Pancreas (tissue), 10 donors: ENCODE results near the gene TSC22D3. TPM values are rescaled to one million over a fixed set of nuclear protein-coding genes. Genes with fewer than 3 reads are reported as not detected.
A peak's percentile ranks its signal among the peaks of the same experiment; 100 is the strongest.
"Not testable (repeated sequence)": the region's sequence is repeated elsewhere in the genome, so short reads cannot be mapped to it uniquely, and the experiment has no call there.

Source experiments
- ATAC-seq, 4 donors: fragments of 200-7000 bp; cut with Tn5 transposase; one replicate each; pipeline versions ENCODE4 v1.8.0 to v1.9.1; 2020; ENCODE audit warnings: mild to moderate bottlenecking in 4 of 4, moderate library complexity in 4 of 4
- DNase-seq, 6 donors: peaks; one replicate each; pipeline ENCODE4 v3.0.0-alpha.2; 2020
- FAIRE-seq: peaks from 2 replicates; lab custom pipeline; 2012; peaks lifted over from hg19 to GRCh38; lab: Jason Lieb, UNC
- H3K27ac ChIP-seq, 4 donors: fragments of 200-600 bp; sonication (generic); 1 replicate in 3 of 4; 2 replicates in 1 of 4; pipeline versions ENCODE4 v1.5.0 to v1.8.0; 2020
- H3K27me3 ChIP-seq, 4 donors: fragments of 200-600 bp; one replicate each; pipeline ENCODE4 v1.8.0; 2021
- H3K36me3 ChIP-seq, 3 donors: fragments of 200-600 bp; sonication (generic) in 1 of 3; one replicate each; pipeline versions ENCODE4 v1.5.0 to v1.8.0; 2020 to 2021
- H3K4me1 ChIP-seq, 3 donors: fragments of 200-600 bp; one replicate each; pipeline ENCODE4 v1.8.0; 2021
- H3K4me3 ChIP-seq, 4 donors: fragments of 200-600 bp; sonication (generic) in 2 of 4; one replicate each; pipeline versions ENCODE4 v1.5.0 to v1.8.0; 2020 to 2021
- H3K9me3 ChIP-seq, 4 donors: fragments of 200-600 bp; one replicate each; pipeline ENCODE4 v1.8.0; 2021
- WGBS, 2 donors: extraction: QIAGEN DNeasy Blood & Tissue Kit; methylation state at CpG; one replicate each; pipeline ENCODE4 v1.1.7; 2013; 5-methylcytosine and 5-hydroxymethylcytosine counted together
- intact Hi-C, 3 donors: fragments of 100-400 bp; cut with DNase I; formaldehyde crosslinking; loops; one replicate each; pipeline versions ENCODE4 v1.11.1 to v1.14.2; 2022
- polyA plus RNA-seq, 2 donors: library from polyadenylated mRNA; stranded (reverse); fragments of 200-250 nt; gene quantifications; one replicate each; pipeline ENCODE4 v1.2.3, GENCODE V29; 2013
- total RNA-seq, 6 donors: library from RNA; stranded (reverse); fragmentation: NEBNext Ultra II Directional in 4 of 6; extraction: Animal tissue kit (Norgen Biotek cat#: 25700) in 4 of 6; gene quantifications; one replicate each; pipeline versions ENCODE4 v1.2.1 to v1.2.4, GENCODE V29; 2021 to 2023
- TF ChIP-seq, protein P1 (sequence below), 4 donors: fragments of 200-600 bp; sonication (generic) in 3 of 4; IDR thresholded peaks; one replicate each; pipeline versions ENCODE4 v1.5.0 to v1.8.0; 2021; ENCODE audit warnings: antibody characterized with exemption in 4 of 4
- donor health status: healthy with polysubstance abuse.
- donor health status: DM: no; HTN: no; CAD: no; lungs with moderate emphysema.
- donor health status: DM: no; HTN: no; CAD: no.
- donor health status: control.
- donor health status: control.
- donor health status: Bipolar disorder and iron deficiency.
- donor health status: DM: yes; HTN: yes; CAD: no.
- donor health status: DM: no; HTN: no; CAD: no.
- donor health status: DM: no; HTN: no; CAD: no.
- donor health status: DM: yes; HTN: yes; CAD: no.

Gene TSC22D3
- total and polyA plus RNA-seq, 8 donors = 12.8 to 86.6 (median 47.3) TPM

- WGBS, 2 donors = 53 to 61% methylated on average over 9 of the region's 9 CpGs
- no peak for DNase-seq
- TF ChIP-seq, protein P1, sequence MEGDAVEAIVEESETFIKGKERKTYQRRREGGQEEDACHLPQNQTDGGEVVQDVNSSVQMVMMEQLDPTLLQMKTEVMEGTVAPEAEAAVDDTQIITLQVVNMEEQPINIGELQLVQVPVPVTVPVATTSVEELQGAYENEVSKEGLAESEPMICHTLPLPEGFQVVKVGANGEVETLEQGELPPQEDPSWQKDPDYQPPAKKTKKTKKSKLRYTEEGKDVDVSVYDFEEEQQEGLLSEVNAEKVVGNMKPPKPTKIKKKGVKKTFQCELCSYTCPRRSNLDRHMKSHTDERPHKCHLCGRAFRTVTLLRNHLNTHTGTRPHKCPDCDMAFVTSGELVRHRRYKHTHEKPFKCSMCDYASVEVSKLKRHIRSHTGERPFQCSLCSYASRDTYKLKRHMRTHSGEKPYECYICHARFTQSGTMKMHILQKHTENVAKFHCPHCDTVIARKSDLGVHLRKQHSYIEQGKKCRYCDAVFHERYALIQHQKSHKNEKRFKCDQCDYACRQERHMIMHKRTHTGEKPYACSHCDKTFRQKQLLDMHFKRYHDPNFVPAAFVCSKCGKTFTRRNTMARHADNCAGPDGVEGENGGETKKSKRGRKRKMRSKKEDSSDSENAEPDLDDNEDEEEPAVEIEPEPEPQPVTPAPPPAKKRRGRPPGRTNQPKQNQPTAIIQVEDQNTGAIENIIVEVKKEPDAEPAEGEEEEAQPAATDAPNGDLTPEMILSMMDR (IDR thresholded peaks at IDR 0.05) = no peak
- H3K4me1 ChIP-seq = peaks cover 0 to 3% (median 0%) of the 10 kb centered on the region in 3 donors
- no peaks in the 10 kb centered on the region for H3K27me3 ChIP-seq
- intact Hi-C loops = loop anchor here in 1 of 3 donors (10.0 kb wide), 1 partner anchor 100 kb away; the partner anchor contains the start of genes NCBP2L and TSC22D3
- H3K36me3 ChIP-seq = no peaks in the 10 kb centered on the region
- no peaks in the 10 kb centered on the region for H3K9me3 ChIP-seq
- H3K4me3 ChIP-seq = no peak overlapping the region
- no peak for FAIRE-seq
- H3K27ac ChIP-seq = peak overlapping the region; percentile 8 to 58 (median 36)
- ATAC-seq = peak in 1 of 4 donors; percentile 1
These were observed 100.9 kb downstream of the TSC22D3 start for GRCh38 chrX:107674480-107675364.

GRCh38 chrX:107673933-107674479 is 101.6 kb downstream of the TSC22D3 start:
- H3K4me1 ChIP-seq = peaks cover 0 to 3% (median 0%) of the 10 kb centered on the region in 3 donors
- TF ChIP-seq, protein P1 (IDR thresholded peaks at IDR 0.05) = no peak
- ATAC-seq (peak in 3 of 4 donors; percentile 3 to 45 (median 21)), FAIRE-seq (no peak), DNase-seq (peak in 3 of 6 donors; percentile 29 to 62 (median 30))
- H3K9me3 ChIP-seq = no peaks in the 10 kb centered on the region
- no peaks in the 10 kb centered on the region for H3K36me3 ChIP-seq
- 64 to 75% methylated on average over 7 of the region's 7 CpGs for WGBS, 2 donors
- peak overlapping the region in 3 of 4 donors; percentile 31 to 58 (median 41) for H3K27ac ChIP-seq
- intact Hi-C loops = loop anchor here in 1 of 3 donors (10.0 kb wide), 1 partner anchor 101 kb away; the partner anchor contains the start of genes NCBP2L and TSC22D3
- no peaks in the 10 kb centered on the region for H3K27me3 ChIP-seq
- no peak overlapping the region for H3K4me3 ChIP-seq

DNA sequence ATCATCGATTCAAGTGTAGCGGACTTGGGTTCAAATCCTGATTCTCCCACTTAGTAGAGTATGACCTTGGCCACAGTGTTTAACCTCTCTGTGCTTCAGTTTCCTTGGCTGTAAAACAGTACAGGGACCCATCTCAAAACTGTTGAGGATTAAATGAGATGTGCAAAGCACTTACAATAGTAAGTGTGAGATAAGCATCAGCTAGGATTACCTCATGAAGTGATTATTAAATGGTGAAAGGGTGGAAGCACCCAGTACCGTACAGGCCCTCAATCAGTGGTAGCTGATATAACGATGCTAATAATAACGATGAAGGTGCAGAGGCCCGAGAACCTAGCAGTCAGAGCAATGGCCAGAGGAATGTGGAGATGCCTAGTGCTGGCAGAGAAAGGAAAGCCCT is 102.2 kb downstream of the TSC22D3 start:
- TF ChIP-seq, protein P1 (IDR thresholded peaks at IDR 0.05) = no peak
- FAIRE-seq (no peak), ATAC-seq (no peak), DNase-seq (no peak)
- intact Hi-C loops = loop anchor here in 1 of 3 donors (10.0 kb wide), 1 partner anchor 101 kb away; the partner anchor contains the start of genes NCBP2L and TSC22D3
- Histone ChIP-seq H3K9me3 (no peaks in the 10 kb centered on the region), H3K4me1 (peaks cover 0 to 3% (median 0%) of the 10 kb centered on the region in 3 donors), H3K27me3 (no peaks in the 10 kb centered on the region), H3K4me3 (no peak overlapping the region), H3K27ac (peak overlapping the region in 2 of 4 donors; percentile 37 to 58), H3K36me3 (no peaks in the 10 kb centered on the region)
- 75 to 79% methylated on average over 6 of the region's 6 CpGs for WGBS, 2 donors

DNA sequence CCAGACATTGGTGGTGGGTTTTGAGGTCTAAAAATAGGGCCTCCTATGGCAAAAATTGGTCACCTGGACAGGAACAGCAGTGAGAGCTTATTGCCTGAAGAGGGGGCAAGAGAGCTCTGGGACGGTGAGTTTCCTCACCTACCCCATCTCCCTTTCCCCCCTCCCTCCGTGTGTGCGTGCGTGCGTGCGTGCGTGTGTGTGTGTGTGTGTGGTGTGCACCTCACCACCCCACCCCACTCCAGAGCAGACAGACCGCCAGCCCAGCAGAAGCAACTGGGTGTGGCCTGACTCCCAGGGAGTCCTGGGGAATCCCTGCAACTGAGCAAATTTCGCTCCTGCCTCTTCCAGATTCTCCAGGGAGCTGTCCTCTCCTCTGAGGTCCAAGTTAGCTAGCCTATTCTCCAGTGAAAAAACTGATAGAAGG is 102.6 kb downstream of the TSC22D3 start:
- 8 to 19% methylated on average over 6 of the region's 9 CpGs for WGBS, 2 donors
- ATAC-seq (peak; percentile 38 to 70 (median 66)), DNase-seq (peak in 5 of 6 donors; percentile 46 to 61 (median 55)), FAIRE-seq (no peak)
- H3K27ac ChIP-seq = peak overlapping the region in 2 of 4 donors; percentile 37 to 58
- TF ChIP-seq, protein P1 (IDR thresholded peaks at IDR 0.05) = peak; percentile 18 to 56 (median 40)
- intact Hi-C loops = loop anchor here in 1 of 3 donors (10.0 kb wide), 1 partner anchor 102 kb away; the partner anchor contains the start of genes NCBP2L and TSC22D3
- H3K4me3 ChIP-seq = no peak overlapping the region
- no peaks in the 10 kb centered on the region for H3K9me3 ChIP-seq
- H3K36me3 ChIP-seq = no peaks in the 10 kb centered on the region
- no peaks in the 10 kb centered on the region for H3K27me3 ChIP-seq
- H3K4me1 ChIP-seq = peaks cover 0 to 3% (median 0%) of the 10 kb centered on the region in 3 donors

GRCh38 chrX:107671256-107671655 is 104.3 kb downstream of the TSC22D3 start:
- not testable (repeated sequence) for H3K27me3 ChIP-seq, H3K9me3 ChIP-seq, DNase-seq, H3K36me3 ChIP-seq, H3K4me3 ChIP-seq, FAIRE-seq, ATAC-seq, H3K4me1 ChIP-seq, H3K27ac ChIP-seq
- WGBS, 2 donors = 69 to 94% methylated on average over 9 of the region's 9 CpGs
- intact Hi-C loops = loop anchor here in 1 of 3 donors (10.0 kb wide), 1 partner anchor 104 kb away; the partner anchor contains the start of genes NCBP2L and TSC22D3
